ENCODE data around the gene PRKCA.

GRCh38 chr17:66671156-66671555 is 368.7 kb downstream of the PRKCA start:
- TF ChIP-seq ZNF695 (CRISPR knock-in tag; IDR thresholded peaks at IDR 0.05) (no peak), POLR2AphosphoS5 (IDR thresholded peaks at IDR 0.05; ENCODE audit: control insufficient read depth, insufficient read depth, low read depth, low read length) (no peak)

Measured in K562 (cell line).